Mesodermal cell (in vitro differentiated cells): ENCODE results near the gene HPRT1.

Experiments used
- H3K27ac ChIP-seq: 2 replicates; pipeline ENCODE4 v1.7.0; 2013; ENCODE audit warnings: mild to moderate bottlenecking, low read depth, low read length, moderate library complexity; ENCODE audit not compliant: severe bottlenecking
- H3K36me3 ChIP-seq: 2 replicates; pipeline ENCODE4 v1.7.1; 2013; ENCODE audit warnings: mild to moderate bottlenecking, low read length, moderate library complexity; ENCODE audit not compliant: control insufficient read depth, insufficient read depth
- H3K4me1 ChIP-seq: one replicate; pipeline ENCODE4 v1.7.1; 2013; ENCODE audit warnings: mild to moderate bottlenecking, low read length; ENCODE audit not compliant: insufficient read depth, control insufficient read depth, poor library complexity, severe bottlenecking
- H3K4me3 ChIP-seq: 2 replicates; pipeline ENCODE4 v1.7.0; 2013; ENCODE audit warnings: low read length, control low read depth, mild to moderate bottlenecking; ENCODE audit not compliant: insufficient read depth, poor library complexity, severe bottlenecking; ENCODE audit errors: extremely low read depth
- H3K9me3 ChIP-seq: 2 replicates; pipeline ENCODE4 v1.7.1; 2013; ENCODE audit warnings: mild to moderate bottlenecking, low read length, moderate library complexity; ENCODE audit not compliant: control insufficient read depth
- WGBS, 2 experiments: methylation state at CpG; one replicate each; pipeline ENCODE4 v1.1.5; 2013; ENCODE audit warnings: missing lambda C conversion rate in 2 of 2; ENCODE audit not compliant: insufficient coverage in 2 of 2; 5-methylcytosine and 5-hydroxymethylcytosine counted together

The HPRT1 gene

GRCh38 chrX:134537179-134537955 lies 77.4 kb downstream of the HPRT1 start:
- Histone ChIP-seq H3K27ac (peak overlapping the region; percentile 98), H3K9me3 (no peaks in the 10 kb centered on the region), H3K4me1 (peaks cover 5% of the 10 kb centered on the region), H3K36me3 (no peaks in the 10 kb centered on the region), H3K4me3 (no peak overlapping the region)
- 0 to 17% methylated on average over 1 of the region's 5 CpGs for WGBS, 2 experiments

GRCh38 chrX:134538316-134538715 lies 78.4 kb downstream of the HPRT1 start:
- Histone ChIP-seq H3K27ac (no peak overlapping the region), H3K4me1 (peaks cover 5% of the 10 kb centered on the region), H3K9me3 (no peaks in the 10 kb centered on the region), H3K36me3 (no peaks in the 10 kb centered on the region), H3K4me3 (no peak overlapping the region)
- 20% methylated on average over 1 of the region's 5 CpGs; no CpG with 5 or more reads in 1 of the 2 experiments for WGBS, 2 experiments

GRCh38 chrX:134541906-134542305 lies 81.9 kb downstream of the HPRT1 start:
- no peak overlapping the region for H3K27ac ChIP-seq
- WGBS, 2 experiments: no CpG with 5 or more reads among the region's 3 CpGs
- H3K4me1 ChIP-seq: peaks cover 11% of the 10 kb centered on the region
- H3K4me3 ChIP-seq: no peak overlapping the region
- no peaks in the 10 kb centered on the region for H3K9me3 ChIP-seq
- H3K36me3 ChIP-seq: peaks cover 15% of the 10 kb centered on the region

- Histone ChIP-seq H3K4me1 (peaks cover 11% of the 10 kb centered on the region), H3K4me3 (no peak overlapping the region), H3K36me3 (peaks cover 18% of the 10 kb centered on the region), H3K27ac (no peak overlapping the region), H3K9me3 (no peaks in the 10 kb centered on the region)
- no CpG with 5 or more reads among the region's 2 CpGs for WGBS, 2 experiments
These were observed 82.5 kb downstream of the HPRT1 start for GRCh38 chrX:134542485-134542884.

- peaks cover 6% of the 10 kb centered on the region for H3K4me1 ChIP-seq
- WGBS, 2 experiments: 80% methylated on average over 1 of the region's 3 CpGs; no CpG with 5 or more reads in 1 of the 2 experiments
- no peak overlapping the region for H3K4me3 ChIP-seq
These were observed 83.3 kb downstream of the HPRT1 start for GRCh38 chrX:134543288-134543687.

GRCh38 chrX:134544135-134544512 lies 84.2 kb downstream of the HPRT1 start:
- H3K27ac ChIP-seq: no peak overlapping the region
- no peaks in the 10 kb centered on the region for H3K9me3 ChIP-seq
- no peak overlapping the region for H3K4me3 ChIP-seq
- peaks cover 6% of the 10 kb centered on the region for H3K4me1 ChIP-seq
- H3K36me3 ChIP-seq: peaks cover 18% of the 10 kb centered on the region
- 90% methylated on average over 2 of the region's 6 CpGs; no CpG with 5 or more reads in 1 of the 2 experiments for WGBS, 2 experiments

More at GRCh38 chrX:134543288-134543687, 83.3 kb downstream of the HPRT1 start:
- Histone ChIP-seq H3K36me3 (peaks cover 18% of the 10 kb centered on the region), H3K27ac (no peak overlapping the region), H3K9me3 (no peaks in the 10 kb centered on the region)

- Histone ChIP-seq H3K36me3 (peaks cover 18% of the 10 kb centered on the region), H3K27ac (no peak overlapping the region), H3K9me3 (no peaks in the 10 kb centered on the region), H3K4me3 (no peak overlapping the region), H3K4me1 (peaks cover 6% of the 10 kb centered on the region)
- WGBS, 2 experiments: 54 to 70% methylated on average over 6 to 26 of the region's 52 CpGs
These were observed 84.7 kb downstream of the HPRT1 start for GRCh38 chrX:134544513-134545151.

GRCh38 chrX:134545510-134545909 lies 85.5 kb downstream of the HPRT1 start:
- WGBS, 2 experiments: 81 to 92% methylated on average over 5 to 10 of the region's 20 CpGs
- H3K4me3 ChIP-seq: no peak overlapping the region
- H3K4me1 ChIP-seq: peaks cover 6% of the 10 kb centered on the region
- peaks cover 18% of the 10 kb centered on the region for H3K36me3 ChIP-seq
- H3K9me3 ChIP-seq: no peaks in the 10 kb centered on the region
- H3K27ac ChIP-seq: no peak overlapping the region

- Histone ChIP-seq H3K27ac (no peak overlapping the region), H3K9me3 (no peaks in the 10 kb centered on the region), H3K4me1 (peaks cover 6% of the 10 kb centered on the region), H3K36me3 (peaks cover 18% of the 10 kb centered on the region), H3K4me3 (no peak overlapping the region)
- WGBS, 2 experiments: 86 to 97% methylated on average over 14 to 24 of the region's 35 CpGs
These were observed 86.2 kb downstream of the HPRT1 start for GRCh38 chrX:134546187-134546586.

GRCh38 chrX:134547047-134547679 lies 87.2 kb downstream of the HPRT1 start:
- WGBS, 2 experiments: 84% methylated on average over 4 of the region's 7 CpGs; no CpG with 5 or more reads in 1 of the 2 experiments
- peak overlapping the region; percentile 60 for H3K4me3 ChIP-seq
- peaks cover 6% of the 10 kb centered on the region for H3K4me1 ChIP-seq
- no peak overlapping the region for H3K27ac ChIP-seq
- H3K36me3 ChIP-seq: peaks cover 18% of the 10 kb centered on the region
- H3K9me3 ChIP-seq: no peaks in the 10 kb centered on the region
